Mesendoderm (in vitro differentiated cells): ENCODE results near the gene PLA2G6.
"Not testable (repeated sequence)": the region's sequence is repeated elsewhere in the genome, so short reads cannot be mapped to it uniquely, and the experiment has no call there.

Source experiments
- DNase-seq: peaks from one replicate; pipeline ENCODE4 v3.0.0; 2013
- H2AK5ac ChIP-seq: 2 replicates; pipeline ENCODE4 v1.6.1; 2013; ENCODE audit warnings: low read length, inconsistent platforms
- H2BK120ac ChIP-seq: 2 replicates; pipeline ENCODE4 v1.6.1; 2013; ENCODE audit warnings: low read depth, mild to moderate bottlenecking, low read length, moderate library complexity, mixed read lengths
- H2BK15ac ChIP-seq: replicated peaks from 2 replicates; pipeline ENCODE4 v1.6.1; 2013; ENCODE audit warnings: low read depth, mild to moderate bottlenecking, moderate library complexity
- H2BK5ac ChIP-seq: 2 replicates; pipeline ENCODE4 v1.6.1; 2013; ENCODE audit warnings: low read length, inconsistent platforms
- H3K18ac ChIP-seq: 2 replicates; pipeline ENCODE4 v1.6.1; 2013; ENCODE audit warnings: mild to moderate bottlenecking, low read length, mixed read lengths
- H3K23ac ChIP-seq: one replicate; pipeline ENCODE4 v1.6.1; 2013; ENCODE audit warnings: low read length
- H3K27ac ChIP-seq: 2 replicates; pipeline ENCODE4 v1.5.1; 2013; ENCODE audit warnings: low read depth, mild to moderate bottlenecking, inconsistent platforms, low read length, moderate library complexity
- H3K27me3 ChIP-seq: 2 replicates; pipeline ENCODE4 v1.6.1; 2013; ENCODE audit warnings: low read length, control low read depth, mild to moderate bottlenecking, inconsistent platforms; ENCODE audit not compliant: insufficient read depth, poor library complexity
- H3K36me3 ChIP-seq: 2 replicates; pipeline ENCODE4 v1.6.1; 2013; ENCODE audit warnings: low read length, inconsistent platforms; ENCODE audit not compliant: control insufficient read depth, insufficient read depth
- H3K4ac ChIP-seq: one replicate; pipeline ENCODE4 v1.6.1; 2013; ENCODE audit warnings: low read depth, mild to moderate bottlenecking, low read length, moderate library complexity
- H3K4me1 ChIP-seq: 2 replicates; pipeline ENCODE4 v1.6.1; 2013; ENCODE audit warnings: low read depth, low read length, inconsistent platforms; ENCODE audit not compliant: control insufficient read depth
- H3K4me2 ChIP-seq: 2 replicates; pipeline ENCODE4 v1.6.1; 2013; ENCODE audit warnings: low read length
- H3K4me3 ChIP-seq: 2 replicates; pipeline ENCODE4 v1.5.1; 2013; ENCODE audit warnings: mild to moderate bottlenecking, low read length
- H3K56ac ChIP-seq: one replicate; pipeline ENCODE4 v1.6.1; 2013; ENCODE audit warnings: low read length
- H3K79me1 ChIP-seq: 2 replicates; pipeline ENCODE4 v1.6.1; 2013; ENCODE audit warnings: low read length, inconsistent platforms
- H3K79me2 ChIP-seq: 2 replicates; pipeline ENCODE4 v1.6.1; 2013; ENCODE audit warnings: mild to moderate bottlenecking, low read length; ENCODE audit not compliant: control insufficient read depth, insufficient read depth
- H3K9ac ChIP-seq: 2 replicates; pipeline ENCODE4 v1.6.1; 2013; ENCODE audit warnings: low read length, inconsistent platforms
- H4K5ac ChIP-seq: one replicate; pipeline ENCODE4 v1.6.1; 2013; ENCODE audit warnings: low read length
- H4K8ac ChIP-seq: one replicate; pipeline ENCODE4 v1.6.1; 2013; ENCODE audit warnings: low read depth, mild to moderate bottlenecking, control low read depth, low read length, moderate library complexity
- WGBS: extraction: QIAGEN DNeasy Blood & Tissue Kit; methylation state at CpG from one replicate; pipeline ENCODE4 v1.1.7; 2013; ENCODE audit warnings: low lambda C conversion rate, missing lambda C conversion rate; ENCODE audit not compliant: insufficient coverage; ENCODE audit errors: extremely low coverage; 5-methylcytosine and 5-hydroxymethylcytosine counted together

PLA2G6 gene

GRCh38 chr22:38180841-38181452 is 683 bp downstream of the PLA2G6 start:
- Histone ChIP-seq H3K27ac (peak overlapping the region; percentile 3), H2BK5ac (peak overlapping the region; percentile 95), H2AK5ac (peak overlapping the region; percentile 63), H3K23ac (peak overlapping the region; percentile 91), H2BK120ac (peak overlapping the region; percentile 76), H2BK15ac (no peak overlapping the region), H4K8ac (no peak overlapping the region), H3K27me3 (no peaks in the 10 kb centered on the region), H3K4me1 (peaks cover 8% of the 10 kb centered on the region), H3K4me3 (peak overlapping the region; percentile 79), H3K56ac (peak overlapping the region; percentile 98), H3K79me1 (no peaks in the 10 kb centered on the region), H3K36me3 (no peaks in the 10 kb centered on the region), H3K18ac (peak overlapping the region; percentile 97), H4K5ac (peak overlapping the region; percentile 77), H3K4me2 (peak overlapping the region; percentile 89), H3K79me2 (no peaks in the 10 kb centered on the region), H3K4ac (peak overlapping the region; percentile 96), H3K9ac (peak overlapping the region; percentile 98)
- peak; percentile 53 for DNase-seq
- no CpG with 5 or more reads among the region's 14 CpGs for WGBS

- H2AK5ac ChIP-seq, H3K56ac ChIP-seq, H3K27me3 ChIP-seq, H3K79me1 ChIP-seq, H3K4me2 ChIP-seq, H3K4me1 ChIP-seq, H3K23ac ChIP-seq, H3K36me3 ChIP-seq, H2BK120ac ChIP-seq, H3K4ac ChIP-seq, H3K18ac ChIP-seq, H3K9ac ChIP-seq, H2BK5ac ChIP-seq, H3K4me3 ChIP-seq, H3K27ac ChIP-seq, DNase-seq, H4K5ac ChIP-seq, H4K8ac ChIP-seq, H3K79me2 ChIP-seq, H2BK15ac ChIP-seq: not testable (repeated sequence)
- no CpG with 5 or more reads among the region's 7 CpGs for WGBS
Measured at GRCh38 chr22:38178605-38178937, 3.1 kb downstream of the PLA2G6 start.

GRCh38 chr22:38177926-38178604 is 3.6 kb downstream of the PLA2G6 start:
- DNase-seq: peak; percentile 90
- no peak overlapping the region for H2BK120ac ChIP-seq
- peak overlapping the region; percentile 13 for H3K18ac ChIP-seq
- H2BK5ac ChIP-seq: no peak overlapping the region
- H3K23ac ChIP-seq: no peak overlapping the region
- H3K4me1 ChIP-seq: peaks cover 8% of the 10 kb centered on the region
- H4K5ac ChIP-seq: no peak overlapping the region
- no peaks in the 10 kb centered on the region for H3K27me3 ChIP-seq
- no peak overlapping the region for H3K4me2 ChIP-seq
- peak overlapping the region; percentile 70 for H3K56ac ChIP-seq
- no CpG with 5 or more reads among the region's 15 CpGs for WGBS
- H3K4ac ChIP-seq: no peak overlapping the region
- H3K27ac ChIP-seq: no peak overlapping the region
- no peak overlapping the region for H3K4me3 ChIP-seq
- H2BK15ac ChIP-seq: no peak overlapping the region
- no peaks in the 10 kb centered on the region for H3K79me2 ChIP-seq
- no peak overlapping the region for H4K8ac ChIP-seq
- no peaks in the 10 kb centered on the region for H3K79me1 ChIP-seq
- H2AK5ac ChIP-seq: no peak overlapping the region
- no peaks in the 10 kb centered on the region for H3K36me3 ChIP-seq
- H3K9ac ChIP-seq: peak overlapping the region; percentile 9

- not testable (repeated sequence) for H3K4me1 ChIP-seq, H3K79me2 ChIP-seq, H4K8ac ChIP-seq, H3K23ac ChIP-seq, H2BK15ac ChIP-seq, H3K4ac ChIP-seq, H3K79me1 ChIP-seq, H4K5ac ChIP-seq, H3K4me2 ChIP-seq, DNase-seq, H2BK5ac ChIP-seq, H2AK5ac ChIP-seq, H3K27me3 ChIP-seq, H2BK120ac ChIP-seq, H3K36me3 ChIP-seq, H3K27ac ChIP-seq, H3K4me3 ChIP-seq
- H3K56ac ChIP-seq: peak overlapping the region; percentile 70
- H3K9ac ChIP-seq: peak overlapping the region; percentile 9
- WGBS: no CpG with 5 or more reads among the region's 9 CpGs
- peak overlapping the region; percentile 13 for H3K18ac ChIP-seq
Measured at GRCh38 chr22:38177571-38177925, 4.1 kb downstream of the PLA2G6 start.

- Histone ChIP-seq H3K56ac (no peak overlapping the region), H2AK5ac (no peak overlapping the region), H3K23ac (no peak overlapping the region), H3K27me3 (no peaks in the 10 kb centered on the region), H2BK5ac (no peak overlapping the region), H3K18ac (no peak overlapping the region), H3K4me2 (no peak overlapping the region), H3K4me3 (no peak overlapping the region), H3K79me1 (no peaks in the 10 kb centered on the region), H3K4ac (no peak overlapping the region), H4K8ac (no peak overlapping the region), H2BK120ac (no peak overlapping the region), H3K79me2 (no peaks in the 10 kb centered on the region), H2BK15ac (no peak overlapping the region), H4K5ac (no peak overlapping the region), H3K27ac (no peak overlapping the region), H3K9ac (no peak overlapping the region), H3K4me1 (peaks cover 8% of the 10 kb centered on the region), H3K36me3 (no peaks in the 10 kb centered on the region)
- no CpG with 5 or more reads among the region's 4 CpGs for WGBS
- no peak for DNase-seq
Measured at GRCh38 chr22:38177044-38177443, 4.6 kb downstream of the PLA2G6 start.
